Smooth muscle cell (in vitro differentiated cells): Measurements from ENCODE around the gene THBS2. TPM values are rescaled to one million over a fixed set of nuclear protein-coding genes. Genes with fewer than 3 reads are reported as not detected.
"Not testable (repeated sequence)": the region's sequence is repeated elsewhere in the genome, so short reads cannot be mapped to it uniquely, and the experiment has no call there.

Experiments used
- DNase-seq: peaks from one replicate; lab custom pipeline; 2025; ENCODE audit not compliant: unreplicated experiment; lab: John Stamatoyannopoulos, UW
- H2AFZ ChIP-seq: fragments of 200-600 bp; sonication (generic); 2 replicates; pipeline ENCODE4 v1.6.0; 2016; ENCODE audit warnings: antibody characterized with exemption, low read depth, mild to moderate bottlenecking
- H3F3A ChIP-seq: fragments of 200-600 bp; sonication (generic); 2 replicates; pipeline ENCODE4 v1.6.0; 2017; ENCODE audit warnings: antibody characterized with exemption, low read depth
- H3K27ac ChIP-seq: fragments of 200-600 bp; sonication (generic); 2 replicates; pipeline ENCODE4 v1.5.1; 2016; ENCODE audit warnings: low read depth, mild to moderate bottlenecking
- H3K27me3 ChIP-seq: fragments of 200-600 bp; sonication (generic); 2 replicates; pipeline ENCODE4 v1.6.1; 2016; ENCODE audit warnings: low read depth, mild to moderate bottlenecking
- H3K36me3 ChIP-seq: fragments of 200-600 bp; sonication (generic); 2 replicates; pipeline ENCODE4 v1.5.1; 2016; ENCODE audit warnings: low read depth
- H3K4me1 ChIP-seq: fragments of 200-600 bp; sonication (generic); 2 replicates; pipeline ENCODE4 v1.5.1; 2016; ENCODE audit warnings: low read depth
- H3K4me2 ChIP-seq: fragments of 200-600 bp; sonication (generic); 2 replicates; pipeline ENCODE4 v1.6.0; 2016; ENCODE audit warnings: mild to moderate bottlenecking
- H3K4me3 ChIP-seq: fragments of 200-600 bp; sonication (generic); 2 replicates; pipeline ENCODE4 v1.5.1; 2016; ENCODE audit warnings: mild to moderate bottlenecking
- H3K79me2 ChIP-seq: fragments of 200-600 bp; sonication (generic); 2 replicates; pipeline ENCODE4 v1.6.0; 2016; ENCODE audit warnings: low read depth, mild to moderate bottlenecking
- H3K9ac ChIP-seq: fragments of 200-600 bp; sonication (generic); 2 replicates; pipeline ENCODE4 v1.6.0; 2016; ENCODE audit warnings: low read depth
- H3K9me3 ChIP-seq: fragments of 200-600 bp; sonication (generic); replicated peaks from 2 replicates; pipeline ENCODE4 v1.5.1; 2016; ENCODE audit warnings: low read depth
- H4K20me1 ChIP-seq: fragments of 200-600 bp; sonication (generic); 2 replicates; pipeline ENCODE4 v1.6.0; 2016; ENCODE audit warnings: low read depth
- WGBS: methylation state at CpG from one replicate; pipeline ENCODE4 v1.1.7; 2016; ENCODE audit warnings: low lambda C conversion rate; 5-methylcytosine and 5-hydroxymethylcytosine counted together
- polyA plus RNA-seq: library from polyadenylated mRNA; unstranded; fragments of >200 nt; fragmentation: Nextera tagmentation; extraction: Ambion mirVana; gene quantifications from 2 replicates; pipeline ENCODE4 v1.2.1, GENCODE V29; 2016
- total RNA-seq: library from RNA; depleted of rRNA; stranded (reverse); fragments of >200 nt; gene quantifications from 2 replicates; pipeline ENCODE4 v1.2.3, GENCODE V29; 2014
- TF ChIP-seq, protein P1 (sequence below): fragments of 200-600 bp; sonication (generic); IDR thresholded peaks from 2 replicates; pipeline ENCODE4 v1.5.1; 2017; ENCODE audit warnings: borderline replicate concordance, mild to moderate bottlenecking, antibody characterized with exemption; ENCODE audit not compliant: insufficient read depth, poor library complexity, severe bottlenecking

THBS2 gene
- total and polyA plus RNA-seq, 2 experiments from 2014 or later, result 10.1 to 13.9 TPM

DNA sequence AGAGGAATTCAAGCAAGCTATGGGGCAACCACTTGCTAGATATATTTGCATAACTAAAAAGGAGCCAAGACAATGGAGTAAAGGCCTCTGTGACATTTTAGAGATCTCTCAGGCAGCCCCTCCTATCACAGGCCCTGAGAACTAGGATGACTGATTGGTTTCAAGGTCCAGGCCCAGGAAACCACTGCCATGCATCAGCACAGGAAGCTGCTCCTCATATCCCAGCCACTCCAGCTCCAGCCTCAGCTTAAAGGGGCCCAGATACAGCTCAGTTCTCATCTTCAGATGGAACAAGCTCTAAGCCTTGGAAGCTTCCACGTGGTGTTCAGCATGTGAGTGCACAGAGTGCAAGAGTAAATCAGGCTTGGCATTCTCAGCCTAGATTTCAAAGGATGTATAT is 21.1 kb upstream of the THBS2 start:
- Histone ChIP-seq H3K27me3 (no peaks in the 10 kb centered on the region), H3K9me3 (no peaks in the 10 kb centered on the region), H3K9ac (no peak overlapping the region), H2AFZ (no peak overlapping the region), H3K27ac (no peak overlapping the region), H3K4me3 (no peak overlapping the region), H3K4me2 (no peak overlapping the region), H3K79me2 (no peaks in the 10 kb centered on the region), H4K20me1 (no peaks in the 10 kb centered on the region), H3K4me1 (peaks cover 17% of the 10 kb centered on the region), H3F3A (no peaks in the 10 kb centered on the region), H3K36me3 (no peaks in the 10 kb centered on the region)
- TF ChIP-seq, protein P1, sequence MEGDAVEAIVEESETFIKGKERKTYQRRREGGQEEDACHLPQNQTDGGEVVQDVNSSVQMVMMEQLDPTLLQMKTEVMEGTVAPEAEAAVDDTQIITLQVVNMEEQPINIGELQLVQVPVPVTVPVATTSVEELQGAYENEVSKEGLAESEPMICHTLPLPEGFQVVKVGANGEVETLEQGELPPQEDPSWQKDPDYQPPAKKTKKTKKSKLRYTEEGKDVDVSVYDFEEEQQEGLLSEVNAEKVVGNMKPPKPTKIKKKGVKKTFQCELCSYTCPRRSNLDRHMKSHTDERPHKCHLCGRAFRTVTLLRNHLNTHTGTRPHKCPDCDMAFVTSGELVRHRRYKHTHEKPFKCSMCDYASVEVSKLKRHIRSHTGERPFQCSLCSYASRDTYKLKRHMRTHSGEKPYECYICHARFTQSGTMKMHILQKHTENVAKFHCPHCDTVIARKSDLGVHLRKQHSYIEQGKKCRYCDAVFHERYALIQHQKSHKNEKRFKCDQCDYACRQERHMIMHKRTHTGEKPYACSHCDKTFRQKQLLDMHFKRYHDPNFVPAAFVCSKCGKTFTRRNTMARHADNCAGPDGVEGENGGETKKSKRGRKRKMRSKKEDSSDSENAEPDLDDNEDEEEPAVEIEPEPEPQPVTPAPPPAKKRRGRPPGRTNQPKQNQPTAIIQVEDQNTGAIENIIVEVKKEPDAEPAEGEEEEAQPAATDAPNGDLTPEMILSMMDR, result no peak
- DNase-seq, result no peak
- WGBS, result 48% methylated on average over 1 of the region's 1 CpG

GRCh38 chr6:169273511-169273910 is 19.9 kb upstream of the THBS2 start:
- TF ChIP-seq, protein P1, result no peak
- Histone ChIP-seq H3F3A (peaks cover 8% of the 10 kb centered on the region), H3K9me3 (no peaks in the 10 kb centered on the region), H3K79me2 (no peaks in the 10 kb centered on the region), H3K4me2 (no peak overlapping the region), H3K9ac (no peak overlapping the region), H3K4me3 (no peak overlapping the region), H4K20me1 (no peaks in the 10 kb centered on the region), H3K27me3 (no peaks in the 10 kb centered on the region), H3K4me1 (peaks cover 19% of the 10 kb centered on the region), H3K27ac (no peak overlapping the region), H2AFZ (no peak overlapping the region), H3K36me3 (no peaks in the 10 kb centered on the region)
- 92% methylated on average over 3 of the region's 3 CpGs for WGBS
- no peak for DNase-seq

GRCh38 chr6:169271877-169272216 is 18.2 kb upstream of the THBS2 start:
- Histone ChIP-seq H4K20me1 (no peaks in the 10 kb centered on the region), H3K9ac (no peak overlapping the region), H3K36me3 (no peaks in the 10 kb centered on the region), H3K4me2 (no peak overlapping the region), H3K79me2 (no peaks in the 10 kb centered on the region), H3K9me3 (no peaks in the 10 kb centered on the region), H3F3A (peaks cover 8% of the 10 kb centered on the region), H3K27me3 (no peaks in the 10 kb centered on the region), H3K27ac (no peak overlapping the region), H2AFZ (no peak overlapping the region), H3K4me3 (no peak overlapping the region), H3K4me1 (peaks cover 19% of the 10 kb centered on the region)
- TF ChIP-seq, protein P1, result no peak
- DNase-seq, result no peak
- WGBS, result 69% methylated on average over 1 of the region's 1 CpG

GRCh38 chr6:169271158-169271876 is 17.7 kb upstream of the THBS2 start:
- H3K9me3 ChIP-seq, result no peaks in the 10 kb centered on the region
- H3K36me3 ChIP-seq, result no peaks in the 10 kb centered on the region
- WGBS, result 60% methylated on average over 10 of the region's 10 CpGs
- H3K27me3 ChIP-seq, result no peaks in the 10 kb centered on the region
- no peak for DNase-seq
- no peak overlapping the region for H3K27ac ChIP-seq
- peak overlapping the region; percentile 47 for H2AFZ ChIP-seq
- H4K20me1 ChIP-seq, result no peaks in the 10 kb centered on the region
- H3K9ac ChIP-seq, result no peak overlapping the region
- no peak overlapping the region for H3K4me3 ChIP-seq
- peaks cover 19% of the 10 kb centered on the region for H3K4me1 ChIP-seq
- peaks cover 8% of the 10 kb centered on the region for H3F3A ChIP-seq
- TF ChIP-seq, protein P1, result no peak
- H3K4me2 ChIP-seq, result no peak overlapping the region
- H3K79me2 ChIP-seq, result no peaks in the 10 kb centered on the region

DNA sequence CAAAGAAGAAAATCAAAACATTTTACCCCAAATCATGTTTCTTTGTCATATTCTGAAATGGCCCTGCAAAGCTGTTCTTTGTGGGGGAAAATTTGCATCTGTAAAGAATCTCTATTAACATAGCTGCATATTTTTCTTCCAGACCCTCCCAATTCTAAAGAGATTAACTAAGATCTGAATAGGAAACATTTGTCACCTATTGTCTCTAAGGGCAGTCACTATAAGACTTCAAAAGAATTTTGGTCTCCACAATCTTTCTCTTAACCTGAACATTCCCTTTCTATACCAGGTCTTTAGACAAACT is 16.4 kb upstream of the THBS2 start:
- Histone ChIP-seq H3K27ac (peak overlapping the region; percentile 69), H3K4me2 (peak overlapping the region; percentile 42), H3K4me1 (peaks cover 19% of the 10 kb centered on the region)
- not testable (repeated sequence) for H3K9ac ChIP-seq, H3K79me2 ChIP-seq, H3K9me3 ChIP-seq, DNase-seq, H3F3A ChIP-seq, H3K4me3 ChIP-seq, H3K27me3 ChIP-seq, H2AFZ ChIP-seq, H3K36me3 ChIP-seq, H4K20me1 ChIP-seq
